Posterior vena cava (tissue), 2 donors: ENCODE measurements around the gene RBPJ. TPM values are rescaled to one million over a fixed set of nuclear protein-coding genes. Genes with fewer than 3 reads are reported as not detected.

Experiments used
- DNase-seq: peaks from one replicate; pipeline ENCODE4 v3.0.0-alpha.2; 2020; ENCODE audit warnings: low spot score
- intact Hi-C, 2 donors: fragments of 100-400 bp; cut with DNase I; formaldehyde crosslinking; loops; one replicate each; pipeline versions ENCODE4 v1.14.1 to v1.14.2; 2022 to 2023
- total RNA-seq, 2 donors: library from RNA; stranded (reverse); fragmentation: NEBNext Ultra II Directional; extraction: Animal tissue kit (Norgen Biotek cat#: 25700); gene quantifications; one replicate each; pipeline ENCODE4 v1.2.1, GENCODE V29; 2021
- donor health status: DM: yes; HTN: yes; CAD: no.
- donor health status: DM: yes; HTN: yes; CAD: no.

RBPJ gene
- total RNA-seq, 2 donors from 2014 or later: 78.4 to 116 TPM

GRCh38 chr4:26402458-26402857, 81.6 kb downstream of the RBPJ start:
- DNase-seq: no peak
- intact Hi-C loops: no loop called here

GRCh38 chr4:26404743-26405206, 84.0 kb downstream of the RBPJ start:
- intact Hi-C loops: no loop called here

DNA sequence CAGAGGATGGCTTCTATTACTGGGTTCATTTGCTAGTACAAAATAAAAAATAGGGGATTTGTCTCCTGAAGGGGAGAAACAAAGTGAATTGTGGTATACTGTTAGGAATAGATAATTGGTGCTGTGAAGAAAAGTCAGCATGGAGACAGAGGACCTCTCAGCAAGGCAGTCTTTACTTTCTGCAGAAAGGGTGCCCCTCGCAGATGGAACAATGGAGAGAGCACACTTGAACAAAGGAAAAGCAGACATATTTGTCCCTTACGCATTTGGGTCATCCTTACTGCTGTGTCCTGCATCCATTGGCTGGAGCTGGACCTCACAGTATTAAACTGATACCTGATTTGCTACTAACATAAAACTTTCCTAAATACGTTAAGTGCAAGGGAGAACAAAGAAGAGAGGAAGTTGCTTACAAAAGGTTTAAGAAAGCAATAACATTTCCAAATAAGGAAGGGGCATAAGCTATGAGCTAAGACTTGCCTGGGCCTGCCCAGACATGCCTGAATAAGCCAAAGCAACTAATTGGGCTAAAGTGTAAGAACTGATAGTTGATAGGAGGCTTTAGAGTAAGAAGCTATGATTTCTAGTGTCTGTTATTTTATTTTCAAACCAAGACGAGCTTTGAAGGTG, 85.6 kb downstream of the RBPJ start:
- intact Hi-C loops: no loop called here
- DNase-seq: no peak

More at GRCh38 chr4:26404743-26405206, 84.0 kb downstream of the RBPJ start:
- no peak for DNase-seq

GRCh38 chr4:26407476-26407875, 86.7 kb downstream of the RBPJ start:
- intact Hi-C loops: no loop called here
- no peak for DNase-seq

GRCh38 chr4:26410385-26411293, 89.8 kb downstream of the RBPJ start:
- intact Hi-C loops: loop anchor here (5.0 kb wide), 2 partner anchors 83 to 383 kb away; no protein-coding TSS in a partner anchor
- DNase-seq: no peak

- no peak for DNase-seq
- intact Hi-C loops: loop anchor here (1.0 to 5.0 kb wide), 3 partner anchors 25 to 385 kb away; no protein-coding TSS in a partner anchor
Observed at GRCh38 chr4:26412381-26413372, 91.9 kb downstream of the RBPJ start.

- intact Hi-C loops: loop anchor here (5.0 kb wide), 2 partner anchors 86 to 386 kb away; no protein-coding TSS in a partner anchor
- DNase-seq: no peak
Observed at GRCh38 chr4:26413582-26413981, 92.8 kb downstream of the RBPJ start.

- intact Hi-C loops: no loop called here
- DNase-seq: no peak
Observed at GRCh38 chr4:26418107-26418506, 97.3 kb downstream of the RBPJ start.

DNA sequence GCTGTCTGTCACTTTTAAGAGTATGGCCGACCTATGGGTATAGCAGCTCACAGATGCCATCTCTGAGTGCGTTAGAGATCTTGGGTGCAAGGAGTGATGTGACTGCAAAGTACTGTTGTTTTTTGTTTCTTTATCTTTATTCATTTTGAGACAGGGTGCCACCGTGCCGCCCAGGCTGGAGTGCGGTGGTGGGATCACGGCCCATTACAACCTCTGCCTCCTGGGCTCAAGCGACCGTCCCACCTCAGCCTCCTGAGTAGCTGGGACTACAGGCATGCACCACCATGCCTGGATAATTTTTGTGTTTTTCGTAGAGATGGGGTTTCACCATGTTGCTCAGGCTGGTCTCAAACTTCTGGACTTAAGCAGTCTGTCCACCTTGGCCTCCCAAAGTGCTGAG, 98.0 kb downstream of the RBPJ start:
- intact Hi-C loops: no loop called here
- DNase-seq: no peak

DNA sequence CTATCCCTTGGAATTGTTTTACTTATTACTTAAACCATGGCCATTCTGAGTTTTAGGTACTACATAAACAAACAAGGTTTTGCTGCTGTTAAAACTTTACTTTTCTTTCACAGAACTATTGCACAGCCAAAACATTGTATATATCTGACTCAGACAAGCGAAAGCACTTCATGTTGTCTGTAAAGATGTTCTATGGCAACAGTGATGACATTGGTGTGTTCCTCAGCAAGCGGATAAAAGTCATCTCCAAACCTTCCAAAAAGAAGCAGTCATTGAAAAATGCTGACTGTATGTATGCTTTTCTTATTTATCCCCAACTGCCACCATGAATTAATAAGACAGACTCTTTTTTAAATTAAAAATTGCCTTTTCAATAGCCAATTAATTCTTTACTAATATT, 99.6 kb downstream of the RBPJ start:
- intact Hi-C loops: no loop called here
- no peak for DNase-seq

DNA sequence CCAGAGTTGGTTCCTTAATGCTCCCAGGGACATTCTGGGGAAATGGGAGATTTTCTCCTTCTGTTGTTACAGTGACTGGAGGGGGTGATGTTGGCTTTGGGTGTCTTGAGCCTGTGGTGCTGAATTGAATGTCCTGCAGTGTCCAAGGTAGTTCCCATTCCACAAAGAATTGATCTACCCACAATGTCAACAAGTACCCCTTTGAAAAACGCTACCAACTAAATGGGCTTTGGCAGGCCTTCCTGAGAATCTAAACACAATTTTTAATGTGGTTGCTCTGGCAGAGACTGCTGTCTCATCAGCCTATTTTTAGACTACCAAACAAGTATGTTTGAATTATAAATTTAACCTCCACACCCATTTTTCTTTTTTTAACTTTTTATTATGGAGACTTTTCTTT, 100.1 kb downstream of the RBPJ start:
- intact Hi-C loops: no loop called here
- no peak for DNase-seq

GRCh38 chr4:26424153-26424552, 103.3 kb downstream of the RBPJ start:
- intact Hi-C loops: no loop called here
- no peak for DNase-seq

- intact Hi-C loops: no loop called here
Observed at GRCh38 chr4:26424838-26425237, 104.0 kb downstream of the RBPJ start.

DNA sequence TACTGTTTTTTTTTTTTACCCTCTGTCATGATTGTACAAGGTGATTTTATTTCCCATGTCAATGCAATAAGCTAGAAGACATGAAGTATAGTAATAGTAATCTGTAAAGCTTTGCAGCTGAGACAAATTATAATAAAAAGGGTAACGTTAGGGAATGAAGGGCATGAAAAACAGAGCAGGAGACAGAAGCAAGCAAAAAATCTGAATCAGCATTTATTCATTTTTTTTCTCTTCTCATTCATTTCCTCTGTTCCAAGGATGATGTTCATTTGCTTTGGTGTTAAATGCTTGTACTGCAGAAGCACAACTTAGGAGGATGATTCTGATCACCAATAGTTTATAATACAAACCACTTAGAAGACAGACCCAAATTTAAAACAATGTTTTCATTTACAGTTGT, 105.1 kb downstream of the RBPJ start:
- intact Hi-C loops: no loop called here
- DNase-seq: no peak

More at GRCh38 chr4:26424838-26425237, 104.0 kb downstream of the RBPJ start:
- DNase-seq: no peak

DNA sequence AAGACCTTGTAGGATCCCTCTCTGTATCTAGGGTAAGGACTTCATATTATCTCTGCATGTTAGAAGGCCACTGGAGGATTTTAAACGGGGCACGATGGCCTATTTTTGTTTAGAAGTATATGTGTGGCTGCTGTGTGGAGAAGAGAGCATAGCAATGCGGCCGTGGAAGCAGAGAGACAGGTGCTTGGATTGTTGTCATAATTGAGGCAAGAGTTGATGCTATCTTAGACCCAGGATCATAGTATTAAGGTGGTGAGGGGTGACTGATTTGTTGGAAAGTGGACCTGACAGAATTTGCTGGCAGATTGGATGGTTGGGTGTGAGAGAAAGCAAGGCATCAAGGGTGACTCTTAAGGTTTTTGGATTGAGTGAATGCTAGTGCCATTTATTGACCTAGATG, 106.1 kb downstream of the RBPJ start:
- intact Hi-C loops: no loop called here
- DNase-seq: no peak

- intact Hi-C loops: loop anchor here in 1 of 2 donors (10.0 kb wide), 1 partner anchor 435 kb away; the partner anchor contains the start of gene STIM2
- DNase-seq: no peak
Observed at GRCh38 chr4:26429910-26430309, 109.1 kb downstream of the RBPJ start.

DNA sequence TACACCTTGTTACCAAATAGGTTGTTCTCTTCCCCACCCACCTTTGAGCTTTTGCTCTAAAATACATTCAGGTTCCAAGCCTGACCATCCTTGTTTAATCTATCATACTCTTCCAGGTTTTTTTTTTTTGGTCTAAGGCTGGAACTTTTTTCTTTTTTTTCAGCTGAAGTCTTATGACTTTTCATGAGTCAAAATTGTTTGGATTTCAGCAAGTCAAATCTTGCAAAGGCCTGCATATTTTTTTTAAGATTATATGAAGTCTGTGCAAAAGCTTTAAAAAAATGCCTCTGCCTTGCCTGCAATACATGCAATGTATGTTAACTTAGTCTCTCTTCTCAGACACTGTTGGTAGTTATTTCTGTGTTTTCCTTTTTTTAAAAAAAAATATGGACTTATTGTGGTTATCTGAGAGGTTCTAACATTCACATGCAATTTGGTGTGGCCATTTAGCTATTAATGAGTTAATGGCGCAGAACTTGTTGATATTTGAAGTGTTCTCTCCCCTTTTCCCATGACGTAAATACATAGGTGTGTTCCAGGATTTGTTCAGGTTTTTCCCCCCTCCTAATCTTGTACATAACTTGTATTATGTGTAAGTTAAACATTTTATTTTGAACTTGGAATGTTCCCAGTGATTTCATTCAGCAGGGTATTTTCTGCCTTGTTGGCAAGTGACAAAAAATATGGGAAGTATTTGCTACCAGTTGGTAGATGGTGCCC, 110.8 kb downstream of the RBPJ start:
- no peak for DNase-seq
- intact Hi-C loops: loop anchor here in 1 of 2 donors (10.0 kb wide), 1 partner anchor 433 kb away; the partner anchor contains the start of gene STIM2

DNA sequence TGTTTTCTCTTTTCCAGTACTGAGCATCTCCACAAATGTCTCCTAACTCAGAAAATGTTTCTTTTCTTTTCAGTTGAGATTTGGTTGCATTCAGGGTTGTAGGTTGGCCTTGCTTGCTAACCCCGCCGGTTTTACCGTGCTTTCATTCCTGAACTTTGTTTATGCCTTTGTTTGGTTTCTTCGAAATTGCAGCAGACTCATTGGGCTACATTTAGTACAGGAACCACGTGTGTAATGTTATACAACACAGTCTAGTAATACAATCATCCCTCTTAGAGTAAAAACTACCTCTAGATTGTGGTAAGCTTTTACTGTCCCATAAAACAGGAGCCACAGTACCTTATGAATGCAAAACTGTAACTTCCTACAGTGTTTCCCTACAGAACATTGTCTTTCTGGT, 111.6 kb downstream of the RBPJ start:
- no peak for DNase-seq
- intact Hi-C loops: loop anchor here in 1 of 2 donors (10.0 kb wide), 1 partner anchor 432 kb away; the partner anchor contains the start of gene STIM2
